ENCODE results near the gene FBXO9. TPM values are rescaled to one million over a fixed set of nuclear protein-coding genes. Genes with fewer than 3 reads are reported as not detected.
"Not testable (repeated sequence)": the region's sequence is repeated elsewhere in the genome, so short reads cannot be mapped to it uniquely, and the experiment has no call there.

Gene FBXO9
- polyA plus RNA-seq, 1 experiment = 83.5 TPM

DNA sequence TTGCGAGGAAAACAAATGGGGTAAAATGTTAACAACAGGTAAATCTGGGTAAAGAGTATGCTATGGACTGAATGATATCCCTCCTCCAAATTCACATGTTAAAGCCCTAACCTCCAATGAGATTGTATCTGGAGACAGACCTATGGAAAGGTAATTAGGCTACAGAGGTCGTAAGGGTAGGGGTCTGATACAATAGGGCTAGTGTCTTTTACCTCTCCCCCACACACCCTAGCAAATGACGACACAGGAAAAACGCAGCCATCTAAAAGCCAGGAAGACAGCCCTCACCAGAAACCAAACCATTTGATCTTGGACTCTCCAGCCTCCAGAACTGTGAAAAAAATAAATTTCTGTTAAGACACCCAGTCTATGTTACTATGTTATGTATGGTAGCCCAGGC lies 20.6 kb upstream of the FBXO9 start:
- no peaks in the 10 kb centered on the region for H3K27me3 ChIP-seq (ENCODE audit: control insufficient read depth, insufficient read depth, low read length)
- no peak overlapping the region for H3K4me3 ChIP-seq (ENCODE audit: low read depth, low read length)
- CTCF ChIA-PET = interaction anchor here (0.9 kb wide), 2 partner anchors 47 to 49 kb away, joined by 3 to 5 read pairs; partner anchors contain the start of gene GSTA4
- TF ChIP-seq, protein P1, sequence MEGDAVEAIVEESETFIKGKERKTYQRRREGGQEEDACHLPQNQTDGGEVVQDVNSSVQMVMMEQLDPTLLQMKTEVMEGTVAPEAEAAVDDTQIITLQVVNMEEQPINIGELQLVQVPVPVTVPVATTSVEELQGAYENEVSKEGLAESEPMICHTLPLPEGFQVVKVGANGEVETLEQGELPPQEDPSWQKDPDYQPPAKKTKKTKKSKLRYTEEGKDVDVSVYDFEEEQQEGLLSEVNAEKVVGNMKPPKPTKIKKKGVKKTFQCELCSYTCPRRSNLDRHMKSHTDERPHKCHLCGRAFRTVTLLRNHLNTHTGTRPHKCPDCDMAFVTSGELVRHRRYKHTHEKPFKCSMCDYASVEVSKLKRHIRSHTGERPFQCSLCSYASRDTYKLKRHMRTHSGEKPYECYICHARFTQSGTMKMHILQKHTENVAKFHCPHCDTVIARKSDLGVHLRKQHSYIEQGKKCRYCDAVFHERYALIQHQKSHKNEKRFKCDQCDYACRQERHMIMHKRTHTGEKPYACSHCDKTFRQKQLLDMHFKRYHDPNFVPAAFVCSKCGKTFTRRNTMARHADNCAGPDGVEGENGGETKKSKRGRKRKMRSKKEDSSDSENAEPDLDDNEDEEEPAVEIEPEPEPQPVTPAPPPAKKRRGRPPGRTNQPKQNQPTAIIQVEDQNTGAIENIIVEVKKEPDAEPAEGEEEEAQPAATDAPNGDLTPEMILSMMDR (IDR thresholded peaks at IDR 0.05; ENCODE audit: insufficient read depth, low read depth, low read length) = no peak
- POLR2A ChIA-PET = no interaction called here
- peaks cover 3% of the 10 kb centered on the region; the same call in 1 of the 2 replicates for H3K36me3 ChIP-seq (ENCODE audit: control insufficient read depth, insufficient read depth, low read length)
- DNase-seq (ENCODE audit: low read depth) = no peak

- Histone ChIP-seq H3K27me3 (ENCODE audit: control insufficient read depth, insufficient read depth, low read length) (no peaks in the 10 kb centered on the region), H3K36me3 (ENCODE audit: control insufficient read depth, insufficient read depth, low read length) (no peaks in the 10 kb centered on the region), H3K4me3 (ENCODE audit: low read depth, low read length) (no peak overlapping the region)
- POLR2A ChIA-PET = no interaction called here
- DNase-seq (ENCODE audit: low read depth) = no peak
- CTCF ChIA-PET = no interaction called here
- TF ChIP-seq, protein P1 (IDR thresholded peaks at IDR 0.05; ENCODE audit: insufficient read depth, low read depth, low read length) = no peak
Observed at GRCh38 chr6:53045891-53046673, 19.1 kb upstream of the FBXO9 start.

DNA sequence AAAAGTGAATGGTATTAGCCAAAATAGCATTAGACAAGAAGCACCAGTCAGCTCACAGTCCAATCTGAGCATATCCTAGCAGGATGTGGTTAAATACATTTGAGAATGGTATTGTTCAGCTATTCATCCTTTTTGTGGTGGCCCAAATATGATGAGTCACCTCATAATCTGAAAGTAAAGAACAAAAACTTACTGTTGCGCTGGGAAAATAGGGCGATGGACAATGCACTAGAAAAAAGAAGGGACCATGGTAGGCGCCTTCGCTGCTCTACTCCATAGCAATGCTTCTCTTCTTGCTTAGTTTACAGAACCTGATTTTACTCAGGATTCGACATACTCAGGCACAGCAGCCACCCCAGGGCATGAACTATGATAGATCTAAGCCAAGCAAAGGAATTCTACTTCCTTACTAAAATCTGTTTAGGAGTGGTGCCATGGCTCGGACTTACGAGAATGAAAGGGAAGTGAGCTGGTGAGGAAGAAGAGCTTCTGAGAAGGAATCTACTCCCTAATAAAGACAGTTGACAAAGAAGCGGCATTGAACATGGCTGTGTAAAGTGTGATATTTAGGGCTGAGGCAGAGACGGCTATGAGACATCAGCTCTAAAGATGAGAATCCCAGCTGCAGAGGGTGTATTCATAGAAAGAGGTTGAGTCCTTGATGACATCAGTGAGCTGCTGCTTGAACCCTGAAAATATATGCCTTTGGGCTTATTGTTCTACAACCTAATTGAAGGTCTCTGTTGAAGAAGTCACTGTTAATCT lies 16.6 kb upstream of the FBXO9 start:
- Histone ChIP-seq H3K4me3 (ENCODE audit: low read depth, low read length) (no peak overlapping the region), H3K27me3 (ENCODE audit: control insufficient read depth, insufficient read depth, low read length) (no peaks in the 10 kb centered on the region), H3K36me3 (ENCODE audit: control insufficient read depth, insufficient read depth, low read length) (0 out of 2 replicates have a peak, but pooled peaks cover 1% of the 10 kb centered on the region)
- POLR2A ChIA-PET = no interaction called here
- TF ChIP-seq, protein P1 (IDR thresholded peaks at IDR 0.05; ENCODE audit: insufficient read depth, low read depth, low read length) = no peak
- no peak for DNase-seq (ENCODE audit: low read depth)
- CTCF ChIA-PET = interaction anchor here (1.0 to 2.0 kb wide), 4 partner anchors 49 to 54 kb away, joined by 3 to 10 read pairs (median 4); partner anchors contain the start of gene GSTA4

- no peak overlapping the region for H3K4me3 ChIP-seq (ENCODE audit: low read depth, low read length)
- TF ChIP-seq, protein P1 (IDR thresholded peaks at IDR 0.05; ENCODE audit: insufficient read depth, low read depth, low read length) = no peak
- ChIA-PET POLR2A (no interaction called here), CTCF (interaction anchor here (1.0 to 2.0 kb wide), 4 partner anchors 50 to 55 kb away, joined by 3 to 10 read pairs (median 4); partner anchors contain the start of gene GSTA4)
- H3K27me3 ChIP-seq (ENCODE audit: control insufficient read depth, insufficient read depth, low read length) = no peaks in the 10 kb centered on the region
- H3K36me3 ChIP-seq (ENCODE audit: control insufficient read depth, insufficient read depth, low read length) = peaks cover 1% of the 10 kb centered on the region; the same call in 1 of the 2 replicates
- DNase-seq (ENCODE audit: low read depth) = no peak
Observed at GRCh38 chr6:53049415-53049814, 15.8 kb upstream of the FBXO9 start.

DNA sequence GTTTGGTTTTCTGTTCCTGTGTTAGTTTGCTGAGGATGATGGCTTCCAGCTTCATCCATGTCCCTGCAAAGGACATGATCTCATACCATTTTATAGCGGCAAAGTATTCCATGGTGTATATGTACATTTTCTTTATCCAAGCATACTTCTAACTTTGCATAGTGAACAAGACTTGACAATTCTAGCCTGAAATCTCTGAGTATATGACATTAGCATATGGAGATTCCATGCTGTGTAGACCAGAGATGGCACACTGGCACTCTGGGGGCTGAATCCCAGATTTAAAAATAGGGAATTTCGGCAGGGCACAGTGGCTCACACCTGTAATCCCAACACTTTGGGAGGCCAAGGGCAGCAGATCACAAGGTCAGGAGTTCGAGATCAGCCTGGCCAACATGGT lies 13.1 kb upstream of the FBXO9 start:
- H3K4me3 ChIP-seq (ENCODE audit: low read depth, low read length); POLR2A ChIA-PET; H3K27me3 ChIP-seq (ENCODE audit: control insufficient read depth, insufficient read depth, low read length); H3K36me3 ChIP-seq (ENCODE audit: control insufficient read depth, insufficient read depth, low read length); DNase-seq (ENCODE audit: low read depth): not testable (repeated sequence)
- CTCF ChIA-PET = interaction anchor here (1.6 to 1.9 kb wide), 2 partner anchors 56 to 57 kb away, joined by 4 to 7 read pairs; partner anchors contain the start of gene GSTA4
